IPS-20b (cell line): ENCODE measurements around the gene AFAP1.

Source experiments
- H3K27ac ChIP-seq: one replicate; pipeline ENCODE4 v1.5.1; 2013; ENCODE audit warnings: low read length
- H3K27me3 ChIP-seq: 2 replicates; pipeline ENCODE4 v1.6.1; 2013; ENCODE audit warnings: mild to moderate bottlenecking, low read length, inconsistent platforms; ENCODE audit not compliant: insufficient read depth
- H3K36me3 ChIP-seq: 2 replicates; pipeline ENCODE4 v1.6.1; 2013; ENCODE audit warnings: low read depth, mild to moderate bottlenecking, inconsistent platforms, low read length, moderate library complexity; ENCODE audit not compliant: insufficient read depth
- H3K4me1 ChIP-seq: 2 replicates; pipeline ENCODE4 v1.6.1; 2013; ENCODE audit warnings: mild to moderate bottlenecking, control low read depth, inconsistent platforms, low read length, moderate library complexity; ENCODE audit not compliant: insufficient read depth
- H3K4me3 ChIP-seq: 2 replicates; pipeline ENCODE4 v1.5.1; 2013; ENCODE audit warnings: mild to moderate bottlenecking, low read length, inconsistent platforms
- H3K9ac ChIP-seq: 2 replicates; pipeline ENCODE4 v1.6.1; 2013; ENCODE audit warnings: low read depth, mild to moderate bottlenecking, inconsistent platforms, low read length, moderate library complexity
- H3K9me3 ChIP-seq: 2 replicates; pipeline ENCODE4 v1.6.1; 2013; ENCODE audit warnings: mild to moderate bottlenecking, low read depth, low read length, inconsistent platforms; ENCODE audit not compliant: insufficient read depth

The AFAP1 gene

DNA sequence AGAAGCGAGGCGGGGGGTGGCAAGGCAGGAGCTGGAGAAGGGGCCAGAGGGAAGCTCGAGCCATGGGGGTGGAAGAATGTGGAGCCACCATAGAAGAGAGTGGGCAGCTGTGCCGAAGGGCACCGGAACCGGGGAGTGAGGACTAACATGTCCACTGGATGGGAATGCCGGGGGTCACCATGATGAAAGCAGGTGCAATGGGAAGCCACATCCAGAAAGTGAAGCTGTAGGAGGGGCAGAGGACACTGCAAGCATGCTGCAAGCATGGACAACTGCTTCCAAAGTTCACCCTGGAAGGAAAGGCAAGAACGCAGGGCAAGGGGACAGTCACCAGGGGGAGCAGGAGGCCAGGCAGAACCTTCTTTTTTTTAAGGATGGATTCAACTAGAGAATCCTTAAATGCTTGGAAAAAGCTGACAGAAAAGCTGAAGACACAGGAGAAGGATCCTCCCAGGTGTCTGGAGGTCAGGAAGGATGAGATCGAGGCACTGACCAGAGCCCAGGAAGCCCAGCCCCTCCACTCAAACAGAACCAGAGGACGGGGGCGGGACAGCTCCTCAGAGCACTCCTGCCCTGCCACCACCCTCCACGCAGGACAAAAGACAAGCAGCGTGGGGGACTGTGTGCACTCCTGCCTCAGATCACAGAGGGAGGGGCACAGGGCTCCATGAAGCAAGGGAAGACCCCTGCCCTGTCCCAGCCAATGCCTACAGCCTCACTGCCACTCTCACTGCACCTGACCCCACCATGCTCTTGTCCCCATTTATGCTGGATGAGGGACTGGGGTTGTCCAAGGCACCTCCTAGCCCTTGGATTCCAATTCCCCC lies 169.2 kb downstream of the AFAP1 start:
- H3K9ac ChIP-seq, result no peak overlapping the region
- peaks cover 3% of the 10 kb centered on the region for H3K4me1 ChIP-seq
- peaks cover 38% of the 10 kb centered on the region for H3K36me3 ChIP-seq
- H3K9me3 ChIP-seq, result no peaks in the 10 kb centered on the region
- no peaks in the 10 kb centered on the region for H3K27me3 ChIP-seq
- H3K27ac ChIP-seq, result no peak overlapping the region
- H3K4me3 ChIP-seq, result no peak overlapping the region

DNA sequence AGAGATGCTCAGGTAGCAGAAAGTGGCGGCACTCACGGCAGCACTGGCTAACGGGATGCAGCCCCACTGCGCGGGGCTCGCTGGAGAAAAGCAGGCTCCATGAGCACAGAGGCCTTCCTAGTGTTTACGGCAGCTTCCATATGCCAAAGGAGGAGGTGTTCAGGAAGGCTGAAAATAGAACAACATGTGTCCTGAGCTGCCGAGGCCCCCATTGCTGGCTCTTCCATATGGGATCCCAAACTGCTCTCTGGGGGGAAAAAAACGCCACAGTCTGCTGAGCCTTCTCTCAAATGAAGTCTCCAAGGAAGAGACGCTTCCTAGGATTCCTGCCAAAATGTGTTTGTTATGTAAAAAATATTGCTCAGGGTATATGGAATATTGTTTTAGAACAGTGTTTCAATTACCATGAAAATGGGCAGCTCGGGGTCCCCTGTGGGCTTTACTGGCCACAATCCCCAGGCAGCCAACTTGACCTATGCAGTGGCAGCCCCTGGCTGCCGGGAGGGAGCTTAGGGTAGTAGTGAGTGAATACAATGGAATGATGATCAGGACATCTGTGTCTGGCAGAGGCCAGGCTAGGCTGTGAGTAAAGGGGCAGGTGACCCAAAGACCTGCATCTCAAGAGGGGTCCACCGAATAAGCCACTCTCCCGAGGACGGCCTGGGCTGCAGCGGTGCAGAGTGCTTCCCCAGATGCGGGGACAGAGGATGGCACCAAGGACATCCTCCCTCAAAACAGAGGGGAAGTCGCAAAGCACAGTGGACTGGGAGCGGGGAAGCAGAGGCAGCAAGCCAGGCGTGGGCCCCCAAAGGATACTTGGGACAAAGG lies 170.1 kb downstream of the AFAP1 start:
- H3K36me3 ChIP-seq, result peaks cover 38% of the 10 kb centered on the region
- H3K27me3 ChIP-seq, result no peaks in the 10 kb centered on the region

DNA sequence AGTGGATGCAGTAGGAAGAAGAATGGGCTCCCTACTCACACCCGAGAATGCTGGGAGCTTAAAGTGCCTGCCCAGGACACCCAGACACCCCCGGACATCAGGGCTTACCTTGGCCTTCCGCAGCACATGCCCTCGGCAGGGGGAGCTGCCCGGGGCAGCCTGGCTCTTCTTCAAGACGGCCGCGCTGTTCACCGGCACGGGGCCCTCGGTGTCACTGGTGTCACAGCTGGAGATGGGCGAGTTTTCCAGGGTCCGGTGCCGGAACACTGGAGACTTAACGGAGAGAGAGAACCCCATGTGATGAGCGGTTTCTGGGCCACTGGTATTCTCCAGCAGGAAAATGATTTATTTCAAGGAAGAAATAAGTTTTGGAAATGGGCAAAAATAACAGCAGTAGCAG lies 170.9 kb downstream of the AFAP1 start:
- no peaks in the 10 kb centered on the region; the same call in 1 of the 2 replicates for H3K4me1 ChIP-seq
- H3K9me3 ChIP-seq, result no peaks in the 10 kb centered on the region
- no peak overlapping the region for H3K9ac ChIP-seq
- H3K36me3 ChIP-seq, result peaks cover 37% of the 10 kb centered on the region
- no peaks in the 10 kb centered on the region for H3K27me3 ChIP-seq
- no peak overlapping the region for H3K27ac ChIP-seq
- H3K4me3 ChIP-seq, result no peak overlapping the region

More for the DNA sequence above, 170.1 kb downstream of the AFAP1 start:
- Histone ChIP-seq H3K27ac (no peak overlapping the region), H3K9me3 (no peaks in the 10 kb centered on the region), H3K9ac (no peak overlapping the region), H3K4me1 (no peaks in the 10 kb centered on the region; the same call in 1 of the 2 replicates), H3K4me3 (no peak overlapping the region)

DNA sequence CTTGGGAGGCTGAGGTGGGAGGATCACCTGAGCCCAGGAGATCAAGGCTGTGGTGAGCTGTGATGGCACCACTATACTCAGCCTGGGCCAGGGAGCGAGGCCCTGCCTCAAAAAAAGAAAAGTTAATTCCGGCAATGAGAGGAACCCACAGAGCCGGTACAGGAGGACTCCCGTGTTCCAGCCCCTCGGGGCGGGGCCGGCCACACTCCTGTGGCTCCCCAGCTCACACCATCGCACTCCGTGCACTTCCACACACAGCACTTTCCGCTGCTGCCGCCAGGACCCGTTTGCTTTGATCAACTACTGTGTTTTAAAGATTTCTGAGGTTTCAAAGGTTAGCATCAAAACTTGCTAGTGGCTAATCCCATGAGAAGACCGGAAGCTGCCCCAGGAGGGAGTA lies 171.7 kb downstream of the AFAP1 start:
- H3K27ac ChIP-seq, result no peak overlapping the region
- peaks cover 33% of the 10 kb centered on the region for H3K36me3 ChIP-seq

DNA sequence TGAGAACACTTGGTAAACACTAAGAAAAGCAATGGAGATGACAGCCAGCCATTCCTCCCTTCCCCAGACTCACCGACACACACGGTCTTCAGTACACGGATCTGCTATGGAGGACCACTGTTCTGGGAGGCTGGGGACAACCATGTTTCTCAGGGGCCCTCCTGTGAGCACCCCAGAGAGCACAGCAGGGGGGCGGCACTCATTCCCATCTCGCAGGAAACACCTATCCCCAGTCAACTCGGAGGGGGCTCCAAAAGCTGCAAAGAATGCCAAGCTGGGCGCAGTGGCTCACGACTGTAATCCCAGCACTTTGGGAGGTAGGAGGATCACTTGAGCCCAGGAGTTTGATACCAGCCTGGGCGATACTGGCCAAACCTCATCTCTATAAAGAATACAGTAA lies 172.1 kb downstream of the AFAP1 start:
- no peak overlapping the region for H3K9ac ChIP-seq
- H3K27ac ChIP-seq, result no peak overlapping the region
- H3K4me1 ChIP-seq, result no peaks in the 10 kb centered on the region; the same call in 1 of the 2 replicates
- H3K9me3 ChIP-seq, result no peaks in the 10 kb centered on the region
- peaks cover 31% of the 10 kb centered on the region for H3K36me3 ChIP-seq
- no peak overlapping the region for H3K4me3 ChIP-seq
- H3K27me3 ChIP-seq, result no peaks in the 10 kb centered on the region

More for the DNA sequence above, 171.7 kb downstream of the AFAP1 start:
- H3K9ac ChIP-seq, result no peak overlapping the region
- H3K4me1 ChIP-seq, result no peaks in the 10 kb centered on the region; the same call in 1 of the 2 replicates
- H3K27me3 ChIP-seq, result no peaks in the 10 kb centered on the region
- no peak overlapping the region for H3K4me3 ChIP-seq
- H3K9me3 ChIP-seq, result no peaks in the 10 kb centered on the region

DNA sequence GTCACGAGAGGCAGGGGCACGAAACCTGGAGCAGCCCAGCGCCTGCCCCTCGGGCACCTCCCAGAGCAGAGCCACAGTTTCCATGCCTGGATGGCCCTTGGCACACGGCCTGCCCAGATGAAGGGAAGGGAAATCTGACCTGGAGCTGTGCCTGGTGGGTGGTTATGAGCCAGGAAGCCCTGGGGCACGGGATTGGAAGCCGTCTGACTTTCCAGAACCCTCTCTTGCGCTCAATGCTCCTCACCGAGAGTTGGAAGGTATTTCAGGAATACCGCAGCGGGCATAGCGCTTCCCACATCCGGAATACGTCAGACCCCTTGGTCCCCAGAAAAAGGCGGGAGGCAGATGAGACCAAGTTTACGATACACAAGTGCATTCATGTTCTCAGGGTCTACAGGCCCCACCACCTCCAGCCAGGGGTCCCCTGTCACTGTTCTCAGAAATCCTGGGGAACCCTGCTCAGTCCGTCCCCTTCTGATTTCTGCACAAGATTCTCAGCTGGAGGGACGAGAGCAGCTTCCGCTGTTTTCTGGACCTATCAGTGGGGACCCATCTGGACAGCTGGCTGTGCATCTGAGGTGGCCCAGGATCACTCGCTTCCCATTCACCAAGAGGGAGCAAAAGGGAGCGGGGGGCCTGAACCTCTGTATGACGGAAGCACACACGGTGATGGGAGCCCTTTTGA lies 172.9 kb downstream of the AFAP1 start:
- H3K36me3 ChIP-seq, result peaks cover 23% of the 10 kb centered on the region
- H3K9me3 ChIP-seq, result no peaks in the 10 kb centered on the region
- no peak overlapping the region for H3K9ac ChIP-seq
- H3K27ac ChIP-seq, result no peak overlapping the region
- no peaks in the 10 kb centered on the region for H3K27me3 ChIP-seq
- no peak overlapping the region for H3K4me3 ChIP-seq
- no peaks in the 10 kb centered on the region; the same call in 1 of the 2 replicates for H3K4me1 ChIP-seq

DNA sequence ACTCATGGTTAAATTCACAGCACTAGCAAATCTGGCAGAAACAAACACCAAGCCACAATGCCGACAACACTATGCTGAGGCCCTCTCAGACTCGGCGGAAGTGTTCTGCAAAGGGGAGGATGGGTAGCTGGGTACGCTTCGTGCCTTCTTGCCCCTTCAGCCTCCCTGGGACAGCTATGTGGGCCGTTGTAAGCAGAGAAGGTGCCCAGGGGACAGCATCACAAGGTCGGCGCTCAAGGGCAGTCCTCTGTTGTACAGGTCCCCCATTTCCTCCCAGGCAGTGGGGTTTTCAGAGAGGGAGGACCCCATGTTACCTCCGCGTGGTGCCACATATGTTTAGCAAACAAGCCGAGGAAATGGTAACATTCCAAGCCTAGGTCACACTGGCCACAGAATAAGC lies 173.6 kb downstream of the AFAP1 start:
- Histone ChIP-seq H3K4me3 (no peak overlapping the region), H3K9me3 (no peaks in the 10 kb centered on the region), H3K4me1 (no peaks in the 10 kb centered on the region; the same call in 1 of the 2 replicates), H3K9ac (no peak overlapping the region), H3K36me3 (peaks cover 25% of the 10 kb centered on the region), H3K27ac (no peak overlapping the region), H3K27me3 (no peaks in the 10 kb centered on the region)

DNA sequence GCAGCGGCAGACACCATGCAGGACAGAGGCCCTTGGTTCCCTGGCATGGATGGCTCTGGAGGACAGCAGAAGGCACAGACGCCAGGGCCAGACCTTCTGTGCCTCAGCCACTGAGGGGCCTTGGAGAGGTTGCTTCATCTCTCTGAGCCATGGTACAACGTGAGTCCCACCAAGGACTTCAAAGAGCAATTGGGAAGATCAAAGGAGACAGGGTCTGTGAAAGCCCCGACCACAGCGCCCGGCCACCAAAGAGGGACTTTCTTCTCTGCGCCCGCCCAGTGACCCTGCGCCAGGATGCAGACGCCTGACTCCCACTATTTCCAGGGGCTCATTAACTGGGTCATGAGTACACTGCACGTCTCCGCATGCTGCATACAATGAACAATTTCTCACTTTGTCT lies 174.0 kb downstream of the AFAP1 start:
- no peaks in the 10 kb centered on the region; the same call in 1 of the 2 replicates for H3K4me1 ChIP-seq
- no peak overlapping the region for H3K9ac ChIP-seq
- no peak overlapping the region for H3K4me3 ChIP-seq
- no peak overlapping the region for H3K27ac ChIP-seq
- H3K9me3 ChIP-seq, result no peaks in the 10 kb centered on the region
- no peaks in the 10 kb centered on the region for H3K27me3 ChIP-seq
- peaks cover 26% of the 10 kb centered on the region for H3K36me3 ChIP-seq

DNA sequence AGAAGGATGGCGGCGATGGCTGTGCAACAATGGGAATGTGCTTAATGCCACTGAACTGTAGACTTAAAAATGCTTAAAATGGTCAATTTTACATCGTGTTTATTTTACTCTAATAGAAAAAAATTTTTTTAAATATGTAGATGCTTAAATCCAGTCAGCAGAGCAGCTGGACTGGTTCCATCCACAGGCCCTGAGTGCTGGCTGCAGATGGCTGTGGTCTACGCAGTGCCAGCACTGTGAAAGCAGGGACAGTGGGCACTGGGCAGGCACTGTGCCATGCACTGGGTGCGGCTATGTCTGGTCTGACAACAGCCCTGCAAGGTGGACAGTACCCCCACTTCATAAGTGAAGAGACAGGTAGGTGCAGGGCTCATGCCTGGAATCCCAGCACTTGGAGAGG lies 175.2 kb downstream of the AFAP1 start:
- H3K27me3 ChIP-seq, result no peaks in the 10 kb centered on the region
- no peaks in the 10 kb centered on the region for H3K4me1 ChIP-seq
- no peak overlapping the region for H3K4me3 ChIP-seq
- no peak overlapping the region for H3K9ac ChIP-seq
- no peak overlapping the region for H3K27ac ChIP-seq
- H3K36me3 ChIP-seq, result peaks cover 26% of the 10 kb centered on the region
- no peaks in the 10 kb centered on the region for H3K9me3 ChIP-seq

DNA sequence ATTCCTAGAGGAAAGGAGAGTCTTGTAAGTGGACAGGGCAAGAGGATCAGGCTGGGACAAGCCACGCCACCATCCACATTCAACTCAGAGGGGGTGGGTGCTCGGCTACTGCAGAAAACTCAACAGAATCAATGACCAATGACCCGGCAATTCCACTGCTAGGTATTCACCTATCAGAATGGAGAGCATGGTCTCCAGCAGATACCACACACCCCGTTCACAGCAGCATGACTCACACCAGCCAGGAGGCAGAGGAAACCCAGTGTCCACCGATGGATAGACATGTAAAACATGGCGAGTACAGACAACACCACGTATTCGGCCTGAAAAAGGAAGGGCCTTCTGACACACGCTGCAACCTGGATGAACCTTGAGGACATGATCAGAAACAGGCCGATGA lies 175.9 kb downstream of the AFAP1 start:
- no peaks in the 10 kb centered on the region for H3K9me3 ChIP-seq
- H3K9ac ChIP-seq, result no peak overlapping the region
- no peak overlapping the region for H3K27ac ChIP-seq
- H3K4me3 ChIP-seq, result no peak overlapping the region
- H3K36me3 ChIP-seq, result peaks cover 25% of the 10 kb centered on the region
- no peaks in the 10 kb centered on the region for H3K4me1 ChIP-seq
- no peaks in the 10 kb centered on the region for H3K27me3 ChIP-seq

DNA sequence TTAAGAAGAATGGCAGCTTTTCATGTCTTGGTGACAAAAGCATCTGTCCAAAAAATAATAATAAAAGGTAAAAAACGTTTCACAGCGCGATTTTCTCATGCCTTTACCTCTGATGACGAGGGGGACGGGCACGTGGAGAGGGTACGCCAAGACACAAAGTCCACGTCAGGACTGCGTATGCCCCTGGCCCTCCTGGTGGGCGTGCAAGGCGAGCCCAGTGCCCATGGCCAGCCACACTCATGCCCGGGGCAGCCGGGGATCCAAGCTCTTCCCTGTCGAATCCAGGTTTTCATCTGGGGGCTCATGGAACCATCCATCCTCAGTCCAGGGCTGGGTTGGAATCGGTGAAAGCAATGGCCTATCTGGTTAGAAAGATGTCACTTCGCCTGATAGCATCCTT lies 176.6 kb downstream of the AFAP1 start:
- Histone ChIP-seq H3K9ac (no peak overlapping the region), H3K9me3 (no peaks in the 10 kb centered on the region), H3K4me3 (no peak overlapping the region), H3K4me1 (no peaks in the 10 kb centered on the region), H3K27me3 (no peaks in the 10 kb centered on the region), H3K27ac (no peak overlapping the region), H3K36me3 (peaks cover 18% of the 10 kb centered on the region; the same call in 1 of the 2 replicates)
